ENCODE results near the gene ADGRB2. TPM values are rescaled to one million over a fixed set of nuclear protein-coding genes. Genes with fewer than 3 reads are reported as not detected.

Gene ADGRB2
- total RNA-seq, 2 donors from 2014 or later = 3.0 to 10.2 TPM

- DNase-seq (ENCODE audit: low spot score) = no peak
- H3K9me3 ChIP-seq = no peaks in the 10 kb centered on the region
- H3K4me1 ChIP-seq (replicated peaks) = no peaks in the 10 kb centered on the region
- no peak overlapping the region for H3K27ac ChIP-seq
- TF ChIP-seq, protein P1, sequence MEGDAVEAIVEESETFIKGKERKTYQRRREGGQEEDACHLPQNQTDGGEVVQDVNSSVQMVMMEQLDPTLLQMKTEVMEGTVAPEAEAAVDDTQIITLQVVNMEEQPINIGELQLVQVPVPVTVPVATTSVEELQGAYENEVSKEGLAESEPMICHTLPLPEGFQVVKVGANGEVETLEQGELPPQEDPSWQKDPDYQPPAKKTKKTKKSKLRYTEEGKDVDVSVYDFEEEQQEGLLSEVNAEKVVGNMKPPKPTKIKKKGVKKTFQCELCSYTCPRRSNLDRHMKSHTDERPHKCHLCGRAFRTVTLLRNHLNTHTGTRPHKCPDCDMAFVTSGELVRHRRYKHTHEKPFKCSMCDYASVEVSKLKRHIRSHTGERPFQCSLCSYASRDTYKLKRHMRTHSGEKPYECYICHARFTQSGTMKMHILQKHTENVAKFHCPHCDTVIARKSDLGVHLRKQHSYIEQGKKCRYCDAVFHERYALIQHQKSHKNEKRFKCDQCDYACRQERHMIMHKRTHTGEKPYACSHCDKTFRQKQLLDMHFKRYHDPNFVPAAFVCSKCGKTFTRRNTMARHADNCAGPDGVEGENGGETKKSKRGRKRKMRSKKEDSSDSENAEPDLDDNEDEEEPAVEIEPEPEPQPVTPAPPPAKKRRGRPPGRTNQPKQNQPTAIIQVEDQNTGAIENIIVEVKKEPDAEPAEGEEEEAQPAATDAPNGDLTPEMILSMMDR (IDR thresholded peaks at IDR 0.05) = no peak
- no peak for TF ChIP-seq POLR2A (IDR thresholded peaks at IDR 0.05)
- TF ChIP-seq POLR2AphosphoS5 (IDR thresholded peaks at IDR 0.05) = no peak
- H3K27me3 ChIP-seq (replicated peaks; ENCODE audit: insufficient read depth) = peaks cover 4% of the 10 kb centered on the region
- 86% methylated on average over 11 of the region's 11 CpGs for WGBS
- H3K36me3 ChIP-seq = no peaks in the 10 kb centered on the region
- intact Hi-C loops (cut with DNase I) = no loop called here
- H3K4me3 ChIP-seq = no peak overlapping the region
These were observed 14.8 kb upstream of the ADGRB2 start for GRCh38 chr1:31778763-31779488.

DNA sequence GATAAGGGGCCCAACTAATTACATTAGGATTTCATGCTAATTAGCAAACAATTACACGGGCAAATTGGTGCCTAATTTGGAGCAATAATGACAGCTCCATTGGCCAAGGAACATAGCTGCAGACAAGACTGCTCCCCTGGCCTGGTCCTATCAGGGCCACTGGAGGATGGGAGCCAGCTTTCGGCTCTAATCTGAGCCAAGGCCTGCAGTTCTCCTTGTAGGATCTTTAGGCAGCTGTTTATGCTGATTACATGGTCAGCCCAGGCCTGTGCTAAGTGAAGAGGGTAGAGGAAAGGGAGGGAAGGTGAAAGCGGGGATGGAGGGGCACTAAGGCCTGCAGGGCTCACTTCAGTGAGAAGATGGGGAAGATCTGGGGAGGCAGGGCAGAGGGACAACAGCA is 12.4 kb upstream of the ADGRB2 start:
- Histone ChIP-seq H3K9me3 (no peaks in the 10 kb centered on the region), H3K36me3 (no peaks in the 10 kb centered on the region), H3K4me1 (replicated peaks) (no peaks in the 10 kb centered on the region), H3K27ac (no peak overlapping the region), H3K27me3 (replicated peaks; ENCODE audit: insufficient read depth) (peaks cover 6% of the 10 kb centered on the region), H3K4me3 (no peak overlapping the region)
- intact Hi-C loops (cut with DNase I) = no loop called here
- WGBS = 82% methylated on average over 3 of the region's 3 CpGs
- DNase-seq (ENCODE audit: low spot score) = no peak
- no peak for TF ChIP-seq POLR2A (IDR thresholded peaks at IDR 0.05)
- TF ChIP-seq, protein P1 (IDR thresholded peaks at IDR 0.05) = no peak
- no peak for TF ChIP-seq POLR2AphosphoS5 (IDR thresholded peaks at IDR 0.05)

GRCh38 chr1:31776032-31776431 is 11.9 kb upstream of the ADGRB2 start:
- H3K4me3 ChIP-seq = no peak overlapping the region
- WGBS = 95% methylated on average over 5 of the region's 5 CpGs

DNA sequence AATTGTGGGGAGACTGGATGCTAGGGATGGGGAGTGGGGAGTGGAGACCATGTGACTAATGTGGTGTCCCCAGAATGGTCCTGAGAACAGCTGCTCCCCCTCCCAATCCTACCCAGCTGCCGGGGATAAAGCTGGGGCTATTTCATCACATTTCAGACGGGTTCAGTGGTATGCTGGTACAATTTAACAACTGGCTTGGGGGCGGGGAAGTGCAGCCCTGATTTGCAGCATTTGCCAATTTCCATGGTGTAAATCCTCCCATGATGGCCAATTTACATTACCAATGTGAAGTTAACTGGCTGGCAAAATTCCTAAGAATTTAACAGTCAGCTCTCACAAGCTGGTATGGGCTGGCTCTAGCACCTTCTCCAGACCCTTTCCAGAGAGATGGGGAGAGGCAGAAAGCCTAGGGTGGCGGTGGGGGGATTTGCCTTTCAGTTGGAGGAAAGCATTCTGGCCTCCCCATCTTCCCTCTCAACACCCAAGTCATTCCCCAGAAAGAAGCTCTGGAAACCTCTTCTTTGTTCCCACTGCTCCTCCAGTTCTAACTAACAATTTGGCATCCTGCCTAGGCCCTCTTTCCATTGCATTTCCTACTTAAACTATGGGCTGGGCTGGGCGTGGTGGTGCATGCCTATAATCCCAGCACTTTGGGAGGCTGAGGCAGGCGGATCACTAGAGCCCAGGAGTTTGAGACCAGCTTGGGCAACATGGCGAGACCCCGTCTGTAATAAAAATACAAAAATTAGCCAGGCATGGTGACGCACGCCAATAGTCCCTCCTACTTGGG is 11.3 kb upstream of the ADGRB2 start:
- intact Hi-C loops (cut with DNase I) = no loop called here
- 79% methylated on average over 10 of the region's 10 CpGs for WGBS
- H3K4me3 ChIP-seq = no peak overlapping the region
- H3K4me1 ChIP-seq (replicated peaks) = no peaks in the 10 kb centered on the region
- no peak for TF ChIP-seq POLR2A (IDR thresholded peaks at IDR 0.05)
- TF ChIP-seq, protein P1 (IDR thresholded peaks at IDR 0.05) = no peak
- TF ChIP-seq POLR2AphosphoS5 (IDR thresholded peaks at IDR 0.05) = no peak
- H3K9me3 ChIP-seq = no peaks in the 10 kb centered on the region
- DNase-seq (ENCODE audit: low spot score) = no peak
- no peaks in the 10 kb centered on the region for H3K36me3 ChIP-seq
- H3K27me3 ChIP-seq (replicated peaks; ENCODE audit: insufficient read depth) = peaks cover 6% of the 10 kb centered on the region
- no peak overlapping the region for H3K27ac ChIP-seq

More at GRCh38 chr1:31776032-31776431, 11.9 kb upstream of the ADGRB2 start:
- intact Hi-C loops (cut with DNase I) = no loop called here
- no peak overlapping the region for H3K27ac ChIP-seq
- no peaks in the 10 kb centered on the region for H3K4me1 ChIP-seq (replicated peaks)
- no peaks in the 10 kb centered on the region for H3K36me3 ChIP-seq
- no peaks in the 10 kb centered on the region for H3K9me3 ChIP-seq
- no peak for DNase-seq (ENCODE audit: low spot score)
- H3K27me3 ChIP-seq (replicated peaks; ENCODE audit: insufficient read depth) = peaks cover 6% of the 10 kb centered on the region
- TF ChIP-seq, protein P1 (IDR thresholded peaks at IDR 0.05) = no peak
- TF ChIP-seq POLR2A (IDR thresholded peaks at IDR 0.05) = no peak
- no peak for TF ChIP-seq POLR2AphosphoS5 (IDR thresholded peaks at IDR 0.05)
